HCT116 (cell line): ENCODE data around the gene QRICH1. TPM values are rescaled to one million over a fixed set of nuclear protein-coding genes. Genes with fewer than 3 reads are reported as not detected.
A peak's percentile ranks its signal among the peaks of the same experiment; 100 is the strongest.

Source experiments
- ATAC-seq: fragments of 200-7000 bp; cut with Tn5 transposase; 2 replicates; pipeline ENCODE4 v1.9.1; 2020; ENCODE audit warnings: mild to moderate bottlenecking, moderate library complexity
- BruUV-seq: library from RNA; stranded (reverse); fragments of 400-500 nt; replicated peaks from 2 replicates; lab custom pipeline; 2021; lab: Mats Ljungman, UMichigan
- CTCF ChIA-PET: fragments of 300-600 bp; sonication (Branson Sonifier 250); formaldehyde crosslinking; loops from one replicate; lab custom pipeline; 2021; ENCODE audit warnings: antibody characterized with exemption; lab: Charles Lee
- POLR2A ChIA-PET: fragments of 300-600, 350-600 bp; sonication (Branson Sonifier 250); formaldehyde crosslinking; loops from one replicate; lab custom pipeline; 2021; ENCODE audit warnings: antibody characterized with exemption; lab: Charles Lee
- RAD21 ChIA-PET, 2 experiments: fragments of 300-600 bp; sonication (Branson Sonifier 250); formaldehyde crosslinking; loops; one replicate each; lab custom pipeline; 2023; ENCODE audit warnings: low total read pairs in 2 of 2; ENCODE audit not compliant: uncharacterized antibody in 2 of 2, unreplicated experiment in 2 of 2, low non-redundant PET in 1 of 2; lab: Charles Lee
- DNase-seq: peaks from one replicate; pipeline ENCODE4 v3.0.0-alpha.2; 2010; ENCODE audit warnings: low read depth, low spot score
- H2AFZ ChIP-seq: fragments of 200-600 bp; shearing (Covaris generic), sonication (generic); 2 replicates; pipeline ENCODE4 v1.6.1; 2017; ENCODE audit warnings: low read depth, mixed run types, mixed read lengths, antibody characterized with exemption, low read length; ENCODE audit not compliant: poor library complexity, severe bottlenecking
- H3K27ac ChIP-seq: 2 replicates; pipeline ENCODE4 v1.5.1; 2012; ENCODE audit warnings: low read depth, low read length
- H3K27me3 ChIP-seq: fragments of 200-600 bp; sonication (generic); 2 replicates; pipeline ENCODE4 v1.6.1; 2016; ENCODE audit warnings: mixed run types, low read length, mixed read lengths; ENCODE audit not compliant: insufficient read depth
- H3K36me3 ChIP-seq, 2 experiments: fragments of 200-500 bp in 1 of 2; fragments of 200-600 bp in 1 of 2; sonication (Bioruptor generic) in 1 of 2; sonication (generic) in 1 of 2; 2 replicates each; pipeline versions ENCODE4 v1.5.1 to v1.6.1; 2014 to 2016; ENCODE audit warnings: low read length in 2 of 2, inconsistent platforms in 1 of 2, mixed read lengths in 1 of 2, mixed run types in 1 of 2; ENCODE audit not compliant: insufficient read depth in 2 of 2, control insufficient read depth in 1 of 2
- H3K4me1 ChIP-seq, 2 experiments: fragments of 200-600 bp in 1 of 2; sonication (generic) in 1 of 2; 2 replicates each; pipeline versions ENCODE4 v1.5.1 to v1.6.1; 2012 to 2017; ENCODE audit warnings: low read length in 2 of 2, inconsistent platforms in 1 of 2, mild to moderate bottlenecking in 1 of 2, mixed read lengths in 1 of 2, mixed run types in 1 of 2, moderate library complexity in 1 of 2; ENCODE audit not compliant: insufficient read depth in 2 of 2, control insufficient read depth in 1 of 2
- H3K4me2 ChIP-seq: fragments of 200-600 bp; sonication (generic); 2 replicates; pipeline ENCODE4 v1.6.1; 2017; ENCODE audit warnings: mixed run types, low read length, mixed read lengths
- H3K4me3 ChIP-seq, 2 experiments: fragments of 200-600 bp in 1 of 2; sonication (generic) in 1 of 2; replicated peaks in 1 of 2; 2 replicates each; pipeline ENCODE4 v1.5.1; 2011 to 2016; ENCODE audit warnings: low read length in 2 of 2, control low read depth in 1 of 2, low read depth in 1 of 2, mild to moderate bottlenecking in 1 of 2, mixed read lengths in 1 of 2, mixed run types in 1 of 2
- H3K79me2 ChIP-seq: fragments of 200-600 bp; sonication (generic); 2 replicates; pipeline ENCODE4 v1.6.1; 2017; ENCODE audit warnings: mild to moderate bottlenecking, mixed run types, low read length, moderate library complexity, mixed read lengths; ENCODE audit not compliant: insufficient read depth
- H3K9ac ChIP-seq: fragments of 200-600 bp; sonication (generic); 2 replicates; pipeline ENCODE4 v1.6.1; 2016; ENCODE audit warnings: low read length, mixed read lengths
- H3K9me2 ChIP-seq: fragments of 200-600 bp; sonication (generic), shearing (Covaris generic); 2 replicates; pipeline ENCODE4 v1.6.1; 2017; ENCODE audit warnings: mixed run types, mild to moderate bottlenecking, moderate library complexity; ENCODE audit not compliant: insufficient read depth
- H3K9me3 ChIP-seq, 2 experiments: fragments of 200-500 bp in 1 of 2; fragments of 200-600 bp in 1 of 2; sonication (Bioruptor generic) in 1 of 2; sonication (generic) in 1 of 2; 2 replicates each; pipeline ENCODE4 v1.6.1; 2014 to 2017; ENCODE audit warnings: low read length in 2 of 2, mixed read lengths in 2 of 2, inconsistent platforms in 1 of 2, low read depth in 1 of 2, mild to moderate bottlenecking in 1 of 2, mixed run types in 1 of 2, moderate library complexity in 1 of 2; ENCODE audit not compliant: control insufficient read depth in 1 of 2, insufficient read depth in 1 of 2
- H4K20me1 ChIP-seq: fragments of 200-600 bp; sonication (generic), shearing (Covaris generic); 2 replicates; pipeline ENCODE4 v1.6.1; 2017; ENCODE audit warnings: mixed run types, mild to moderate bottlenecking, moderate library complexity; ENCODE audit not compliant: insufficient read depth
- EZH2phosphoT487 ChIP-seq: fragments of 200-600 bp; IDR thresholded peaks from 2 replicates; pipeline ENCODE4 v1.6.1; 2018; ENCODE audit warnings: antibody characterized with exemption, borderline replicate concordance
- intact Hi-C: fragments of 100-400 bp; cut with micrococcal nuclease; formaldehyde crosslinking; loops from 2 replicates; pipeline ENCODE4 v1.10.0; 2022
- total RNA-seq: library from RNA; stranded (reverse); gene quantifications from one replicate; pipeline ENCODE4 v1.2.1, GENCODE V29; 2021; ENCODE audit not compliant: unreplicated experiment
- TF ChIP-seq, protein P1 (sequence below): IDR thresholded peaks from 2 replicates; pipeline ENCODE4 v1.6.1; 2011; ENCODE audit warnings: mild to moderate bottlenecking, low read length, moderate library complexity; ENCODE audit not compliant: insufficient replicate concordance; ENCODE audit errors: extremely low read depth
- TF ChIP-seq, protein P2 (sequence below): IDR thresholded peaks from 2 replicates; pipeline ENCODE4 v1.6.1; 2012

QRICH1 gene
- total RNA-seq, 1 experiment from 2014 or later: 105 TPM

DNA sequence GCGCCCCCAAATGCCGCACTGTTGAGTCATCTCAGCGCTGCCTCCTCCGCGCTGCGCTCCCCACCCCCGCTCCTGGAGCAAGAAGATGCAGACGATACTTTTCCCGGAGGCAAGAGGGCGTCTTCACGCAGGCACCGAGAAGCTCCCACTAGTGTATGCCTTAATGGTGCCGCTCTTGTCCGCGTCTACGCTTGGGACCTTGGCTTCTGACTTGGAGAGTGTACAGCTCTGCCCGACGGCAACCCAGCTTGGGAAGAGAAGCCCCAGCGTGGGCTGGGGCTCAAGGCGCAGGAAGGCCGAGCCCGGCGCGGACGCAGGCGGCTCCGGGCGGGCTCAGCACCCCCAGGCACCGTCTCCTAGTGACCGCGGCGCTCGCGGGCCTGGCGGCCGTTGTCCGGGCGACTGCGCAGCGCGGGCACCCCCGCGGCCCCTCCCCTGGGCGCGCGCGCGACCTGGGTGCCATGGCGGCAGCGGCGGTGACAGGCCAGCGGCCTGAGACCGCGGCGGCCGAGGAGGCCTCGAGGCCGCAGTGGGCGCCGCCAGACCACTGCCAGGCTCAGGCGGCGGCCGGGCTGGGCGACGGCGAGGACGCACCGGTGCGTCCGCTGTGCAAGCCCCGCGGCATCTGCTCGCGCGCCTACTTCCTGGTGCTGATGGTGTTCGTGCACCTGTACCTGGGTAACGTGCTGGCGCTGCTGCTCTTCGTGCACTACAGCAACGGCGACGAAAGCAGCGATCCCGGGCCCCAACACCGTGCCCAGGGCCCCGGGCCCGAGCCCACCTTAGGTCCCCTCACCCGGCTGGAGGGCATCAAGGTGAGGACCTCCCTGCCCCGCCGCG is 103.9 kb downstream of the QRICH1 start, which contains the start of gene P4HTM (continued):
- TF ChIP-seq, protein P1, sequence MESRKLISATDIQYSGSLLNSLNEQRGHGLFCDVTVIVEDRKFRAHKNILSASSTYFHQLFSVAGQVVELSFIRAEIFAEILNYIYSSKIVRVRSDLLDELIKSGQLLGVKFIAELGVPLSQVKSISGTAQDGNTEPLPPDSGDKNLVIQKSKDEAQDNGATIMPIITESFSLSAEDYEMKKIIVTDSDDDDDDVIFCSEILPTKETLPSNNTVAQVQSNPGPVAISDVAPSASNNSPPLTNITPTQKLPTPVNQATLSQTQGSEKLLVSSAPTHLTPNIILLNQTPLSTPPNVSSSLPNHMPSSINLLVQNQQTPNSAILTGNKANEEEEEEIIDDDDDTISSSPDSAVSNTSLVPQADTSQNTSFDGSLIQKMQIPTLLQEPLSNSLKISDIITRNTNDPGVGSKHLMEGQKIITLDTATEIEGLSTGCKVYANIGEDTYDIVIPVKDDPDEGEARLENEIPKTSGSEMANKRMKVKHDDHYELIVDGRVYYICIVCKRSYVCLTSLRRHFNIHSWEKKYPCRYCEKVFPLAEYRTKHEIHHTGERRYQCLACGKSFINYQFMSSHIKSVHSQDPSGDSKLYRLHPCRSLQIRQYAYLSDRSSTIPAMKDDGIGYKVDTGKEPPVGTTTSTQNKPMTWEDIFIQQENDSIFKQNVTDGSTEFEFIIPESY: no peak

DNA sequence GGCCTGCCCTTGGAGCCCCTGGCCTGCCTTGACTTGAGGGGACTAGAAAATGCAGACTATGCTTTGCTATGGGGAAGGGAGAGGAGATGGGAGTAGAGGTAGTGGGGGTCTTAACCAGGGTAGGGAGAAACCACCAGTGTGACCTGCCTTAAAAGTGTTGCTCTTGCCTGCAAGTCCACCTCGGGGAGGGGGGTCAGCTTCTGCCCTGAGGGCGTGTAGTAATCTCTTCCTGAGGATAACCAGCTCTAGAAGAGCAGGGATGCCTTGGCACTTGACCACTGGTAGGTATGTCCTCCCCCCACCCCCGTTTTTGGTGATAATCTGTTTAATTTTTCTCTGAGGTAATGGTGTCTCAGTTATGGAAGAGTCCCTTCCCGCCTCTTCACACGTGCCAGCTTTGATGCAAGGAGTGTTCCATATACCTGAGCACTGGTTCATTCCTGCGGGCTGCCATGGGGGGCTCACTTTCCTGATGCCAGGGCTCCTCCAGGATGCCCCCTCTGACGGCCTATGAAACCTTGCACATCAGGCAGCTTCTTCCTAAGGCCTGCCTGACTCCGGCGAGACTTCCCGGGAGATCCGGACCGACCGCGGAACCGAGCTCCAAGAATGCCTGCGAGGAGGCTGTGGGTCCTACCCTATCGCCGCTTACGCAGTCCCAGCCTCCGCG is 104.6 kb downstream of the QRICH1 start:
- RAD21 ChIA-PET: interaction anchor here in 1 of 2 experiments (0.6 kb wide), 1 partner anchor 306 kb away, joined by 3 read pairs; no protein-coding TSS in a partner anchor
- H3K4me3 ChIP-seq: peak overlapping the region; percentile 76 to 80
- no peaks in the 10 kb centered on the region for H3K9me3 ChIP-seq
- no peak overlapping the region for H2AFZ ChIP-seq
- DNase-seq: no peak
- POLR2A ChIA-PET: interaction anchor here (1.2 to 5.1 kb wide), 4 partner anchors 11 to 40 kb away, joined by 3 to 30 read pairs (median 14); partner anchors contain the start of genes IMPDH2, NDUFAF3 and WDR6
- BruUV-seq: TSS peak; percentile 81
- H3K79me2 ChIP-seq: peaks cover 42% of the 10 kb centered on the region
- no peaks in the 10 kb centered on the region for H3K9me2 ChIP-seq
- TF ChIP-seq, protein P2, sequence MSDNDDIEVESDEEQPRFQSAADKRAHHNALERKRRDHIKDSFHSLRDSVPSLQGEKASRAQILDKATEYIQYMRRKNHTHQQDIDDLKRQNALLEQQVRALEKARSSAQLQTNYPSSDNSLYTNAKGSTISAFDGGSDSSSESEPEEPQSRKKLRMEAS: peak; percentile 30; the same call in 1 of the 2 replicates
- TF ChIP-seq EZH2phosphoT487: no peak
- no peaks in the 10 kb centered on the region for H4K20me1 ChIP-seq
- H3K9ac ChIP-seq: peak overlapping the region; percentile 83
- peak overlapping the region; percentile 98 for H3K27ac ChIP-seq
- intact Hi-C loops: loop anchor here (1.0 to 2.0 kb wide), 3 partner anchors 32 to 170 kb away; partner anchors contain the start of gene LAMB2
- H3K4me1 ChIP-seq: peaks cover 23 to 27% of the 10 kb centered on the region in 2 experiments
- peaks cover 4 to 8% of the 10 kb centered on the region in 2 experiments; a peak in 3 of 4 replicates for H3K36me3 ChIP-seq
- ATAC-seq: peak; percentile 23
- CTCF ChIA-PET: interaction anchor here (1.2 to 3.5 kb wide), 5 partner anchors 18 to 40 kb away, joined by 3 to 42 read pairs (median 15); partner anchors contain the start of genes DALRD3, NDUFAF3 and WDR6
- H3K4me2 ChIP-seq: peak overlapping the region; percentile 85
- no peaks in the 10 kb centered on the region for H3K27me3 ChIP-seq
